GM12878 (cell line): ENCODE data around the gene KRT24. TPM values are rescaled to one million over a fixed set of nuclear protein-coding genes. Genes with fewer than 3 reads are reported as not detected.

Experiments used
- RBBP5 ChIP-seq: fragments of 200-600 bp; sonication (generic); conservative IDR thresholded peaks from 2 replicates; pipeline ENCODE4 v1.6.1; 2016
- TCF7 ChIP-seq: IDR thresholded peaks from 2 replicates; pipeline ENCODE4 v1.6.1; 2014; ENCODE audit warnings: antibody characterized with exemption, borderline replicate concordance
- ZBTB33 ChIP-seq: fragments of 450-650 bp; IDR thresholded peaks from 2 replicates; pipeline ENCODE4 v1.6.1; 2017; ENCODE audit warnings: mild to moderate bottlenecking
- ZNF274 ChIP-seq: IDR thresholded peaks from one replicate; pipeline ENCODE4 v1.8.0; 2011; ENCODE audit not compliant: insufficient read length, insufficient read depth
- polyA plus RNA-seq, 11 experiments: library from polyadenylated mRNA; depleted of rRNA in 4 of 11; unstranded in 6 of 11; stranded (reverse) in 5 of 11; fragments of >200 nt; fragmentation: Nextera tagmentation in 4 of 11; fragmentation: Illumina TruSeq in 1 of 11; extraction: Ambion mirVana in 4 of 11; extraction: Trizol in 1 of 11; gene quantifications; 1 replicate in 1 of 11; 2 replicates in 10 of 11; pipeline versions ENCODE4 v1.2.1 to v1.2.3, GENCODE V29; 2011 to 2016; ENCODE audit warnings: inconsistent platforms in 2 of 11, missing spikeins in 2 of 11, low read depth in 1 of 11
- total RNA-seq, 4 experiments: library from RNA; depleted of rRNA in 3 of 4; stranded (reverse); fragments of >200 nt in 3 of 4; fragmentation: Illumina TruSeq in 1 of 4; extraction: Trizol in 1 of 4; gene quantifications; 2 replicates each; pipeline versions ENCODE4 v1.2.1 to v1.2.3, GENCODE V29; 2013 to 2021
- TF ChIP-seq, protein P1 (sequence below): IDR thresholded peaks from 2 replicates; pipeline ENCODE4 v1.6.1; 2012; ENCODE audit warnings: improper control_type of control experiment, low read depth, low read length; ENCODE audit not compliant: insufficient replicate concordance
- TF ChIP-seq, protein P2 (sequence below): fragments of 450-650 bp; formaldehyde crosslinking; IDR thresholded peaks from 2 replicates; pipeline ENCODE4 v1.5.0; 2022; ENCODE audit warnings: mild to moderate bottlenecking, missing genetic modification characterization

The KRT24 gene
- total and polyA plus RNA-seq, 10 of the 15 experiments (the other 5 are each of a cell fraction or from before 2014, with no cell fraction given): not detected

DNA sequence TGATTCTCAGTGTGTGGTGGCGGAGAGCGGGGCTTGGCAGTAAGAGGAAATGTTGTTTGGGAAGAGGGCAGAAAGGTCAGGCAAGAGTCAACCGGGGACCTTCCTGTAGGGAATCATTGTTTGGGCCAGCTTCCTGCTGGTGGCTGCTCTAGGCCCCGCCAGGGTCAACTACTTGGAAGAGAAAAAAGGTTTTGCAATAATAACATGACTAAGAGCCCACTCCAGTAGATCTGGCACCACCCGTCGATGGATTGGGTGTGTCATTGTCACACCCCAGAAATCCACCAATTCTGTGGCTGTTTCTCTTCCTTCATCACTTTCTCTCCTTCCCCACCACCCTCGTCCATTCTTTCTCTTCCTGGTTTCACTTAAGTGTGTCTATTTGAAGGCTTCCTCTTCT is 4.2 kb upstream of the KRT24 start (continued):
- TF ChIP-seq, protein P1, sequence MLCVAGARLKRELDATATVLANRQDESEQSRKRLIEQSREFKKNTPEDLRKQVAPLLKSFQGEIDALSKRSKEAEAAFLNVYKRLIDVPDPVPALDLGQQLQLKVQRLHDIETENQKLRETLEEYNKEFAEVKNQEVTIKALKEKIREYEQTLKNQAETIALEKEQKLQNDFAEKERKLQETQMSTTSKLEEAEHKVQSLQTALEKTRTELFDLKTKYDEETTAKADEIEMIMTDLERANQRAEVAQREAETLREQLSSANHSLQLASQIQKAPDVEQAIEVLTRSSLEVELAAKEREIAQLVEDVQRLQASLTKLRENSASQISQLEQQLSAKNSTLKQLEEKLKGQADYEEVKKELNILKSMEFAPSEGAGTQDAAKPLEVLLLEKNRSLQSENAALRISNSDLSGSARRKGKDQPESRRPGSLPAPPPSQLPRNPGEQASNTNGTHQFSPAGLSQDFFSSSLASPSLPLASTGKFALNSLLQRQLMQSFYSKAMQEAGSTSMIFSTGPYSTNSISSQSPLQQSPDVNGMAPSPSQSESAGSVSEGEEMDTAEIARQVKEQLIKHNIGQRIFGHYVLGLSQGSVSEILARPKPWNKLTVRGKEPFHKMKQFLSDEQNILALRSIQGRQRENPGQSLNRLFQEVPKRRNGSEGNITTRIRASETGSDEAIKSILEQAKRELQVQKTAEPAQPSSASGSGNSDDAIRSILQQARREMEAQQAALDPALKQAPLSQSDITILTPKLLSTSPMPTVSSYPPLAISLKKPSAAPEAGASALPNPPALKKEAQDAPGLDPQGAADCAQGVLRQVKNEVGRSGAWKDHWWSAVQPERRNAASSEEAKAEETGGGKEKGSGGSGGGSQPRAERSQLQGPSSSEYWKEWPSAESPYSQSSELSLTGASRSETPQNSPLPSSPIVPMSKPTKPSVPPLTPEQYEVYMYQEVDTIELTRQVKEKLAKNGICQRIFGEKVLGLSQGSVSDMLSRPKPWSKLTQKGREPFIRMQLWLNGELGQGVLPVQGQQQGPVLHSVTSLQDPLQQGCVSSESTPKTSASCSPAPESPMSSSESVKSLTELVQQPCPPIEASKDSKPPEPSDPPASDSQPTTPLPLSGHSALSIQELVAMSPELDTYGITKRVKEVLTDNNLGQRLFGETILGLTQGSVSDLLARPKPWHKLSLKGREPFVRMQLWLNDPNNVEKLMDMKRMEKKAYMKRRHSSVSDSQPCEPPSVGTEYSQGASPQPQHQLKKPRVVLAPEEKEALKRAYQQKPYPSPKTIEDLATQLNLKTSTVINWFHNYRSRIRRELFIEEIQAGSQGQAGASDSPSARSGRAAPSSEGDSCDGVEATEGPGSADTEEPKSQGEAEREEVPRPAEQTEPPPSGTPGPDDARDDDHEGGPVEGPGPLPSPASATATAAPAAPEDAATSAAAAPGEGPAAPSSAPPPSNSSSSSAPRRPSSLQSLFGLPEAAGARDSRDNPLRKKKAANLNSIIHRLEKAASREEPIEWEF: no peak
- TF ChIP-seq RBBP5 (no peak), ZBTB33 (no peak), TCF7 (no peak), ZNF274 (no peak)
- TF ChIP-seq, protein P2, sequence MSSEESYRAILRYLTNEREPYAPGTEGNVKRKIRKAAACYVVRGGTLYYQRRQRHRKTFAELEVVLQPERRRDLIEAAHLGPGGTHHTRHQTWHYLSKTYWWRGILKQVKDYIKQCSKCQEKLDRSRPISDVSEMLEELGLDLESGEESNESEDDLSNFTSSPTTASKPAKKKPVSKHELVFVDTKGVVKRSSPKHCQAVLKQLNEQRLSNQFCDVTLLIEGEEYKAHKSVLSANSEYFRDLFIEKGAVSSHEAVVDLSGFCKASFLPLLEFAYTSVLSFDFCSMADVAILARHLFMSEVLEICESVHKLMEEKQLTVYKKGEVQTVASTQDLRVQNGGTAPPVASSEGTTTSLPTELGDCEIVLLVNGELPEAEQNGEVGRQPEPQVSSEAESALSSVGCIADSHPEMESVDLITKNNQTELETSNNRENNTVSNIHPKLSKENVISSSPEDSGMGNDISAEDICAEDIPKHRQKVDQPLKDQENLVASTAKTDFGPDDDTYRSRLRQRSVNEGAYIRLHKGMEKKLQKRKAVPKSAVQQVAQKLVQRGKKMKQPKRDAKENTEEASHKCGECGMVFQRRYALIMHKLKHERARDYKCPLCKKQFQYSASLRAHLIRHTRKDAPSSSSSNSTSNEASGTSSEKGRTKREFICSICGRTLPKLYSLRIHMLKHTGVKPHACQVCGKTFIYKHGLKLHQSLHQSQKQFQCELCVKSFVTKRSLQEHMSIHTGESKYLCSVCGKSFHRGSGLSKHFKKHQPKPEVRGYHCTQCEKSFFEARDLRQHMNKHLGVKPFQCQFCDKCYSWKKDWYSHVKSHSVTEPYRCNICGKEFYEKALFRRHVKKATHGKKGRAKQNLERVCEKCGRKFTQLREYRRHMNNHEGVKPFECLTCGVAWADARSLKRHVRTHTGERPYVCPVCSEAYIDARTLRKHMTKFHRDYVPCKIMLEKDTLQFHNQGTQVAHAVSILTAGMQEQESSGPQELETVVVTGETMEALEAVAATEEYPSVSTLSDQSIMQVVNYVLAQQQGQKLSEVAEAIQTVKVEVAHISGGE (CRISPR knock-in tag): no peak
